Suprapubic skin (tissue), 4 donors: ENCODE measurements around the gene YEATS2. TPM values are rescaled to one million over a fixed set of nuclear protein-coding genes. Genes with fewer than 3 reads are reported as not detected.

ENCODE experiments used
- DNase-seq, 2 donors: peaks; one replicate each; pipeline ENCODE4 v3.0.0-alpha.2; 2019; ENCODE audit warnings: low spot score in 2 of 2
- H3K27ac ChIP-seq: fragments of 200-600 bp; sonication (generic); one replicate; pipeline ENCODE4 v1.5.1; 2019
- H3K27me3 ChIP-seq: fragments of 200-600 bp; sonication (generic); one replicate; pipeline ENCODE4 v1.5.1; 2019
- H3K36me3 ChIP-seq: fragments of 200-600 bp; sonication (generic); one replicate; pipeline ENCODE4 v1.5.1; 2019
- H3K4me1 ChIP-seq: fragments of 200-600 bp; sonication (generic); one replicate; pipeline ENCODE4 v1.5.1; 2019
- H3K4me3 ChIP-seq: fragments of 200-600 bp; sonication (generic); one replicate; pipeline ENCODE4 v1.5.1; 2019; ENCODE audit warnings: mild to moderate bottlenecking
- H3K9me3 ChIP-seq: fragments of 200-600 bp; sonication (generic); one replicate; pipeline ENCODE4 v1.5.1; 2019
- EP300 ChIP-seq: sonication (generic); formaldehyde crosslinking; IDR thresholded peaks from one replicate; pipeline ENCODE4 v1.6.1; 2017; ENCODE audit warnings: antibody characterized with exemption
- POLR2A ChIP-seq, 2 donors: fragments of 450-650 bp; IDR thresholded peaks; one replicate each; pipeline ENCODE4 v1.6.1; 2017; ENCODE audit warnings: antibody characterized with exemption in 2 of 2, mild to moderate bottlenecking in 2 of 2, moderate library complexity in 2 of 2
- POLR2AphosphoS5 ChIP-seq, 3 donors: sonication (generic); formaldehyde crosslinking; IDR thresholded peaks; one replicate each; pipeline ENCODE4 v1.6.1; 2017; ENCODE audit warnings: antibody characterized with exemption in 3 of 3
- WGBS: methylation state at CpG from one replicate; pipeline ENCODE4 v1.1.5; 2018; 5-methylcytosine and 5-hydroxymethylcytosine counted together
- total RNA-seq, 4 donors: library from RNA; depleted of rRNA; stranded (reverse); fragments of >200 nt; gene quantifications; one replicate each; pipeline ENCODE4 v1.1.0, GENCODE V29; 2016
- TF ChIP-seq, protein P1 (sequence below), 2 donors: fragments of 200-600 bp in 1 of 2; fragments of 450-650 bp in 1 of 2; sonication (generic) in 1 of 2; IDR thresholded peaks; one replicate each; pipeline ENCODE4 v1.5.1; 2016 to 2019; ENCODE audit warnings: antibody characterized with exemption in 2 of 2, mild to moderate bottlenecking in 1 of 2, moderate library complexity in 1 of 2

YEATS2 gene
- total RNA-seq, 4 donors from 2014 or later = 12.8 to 35.8 (median 19.7) TPM

DNA sequence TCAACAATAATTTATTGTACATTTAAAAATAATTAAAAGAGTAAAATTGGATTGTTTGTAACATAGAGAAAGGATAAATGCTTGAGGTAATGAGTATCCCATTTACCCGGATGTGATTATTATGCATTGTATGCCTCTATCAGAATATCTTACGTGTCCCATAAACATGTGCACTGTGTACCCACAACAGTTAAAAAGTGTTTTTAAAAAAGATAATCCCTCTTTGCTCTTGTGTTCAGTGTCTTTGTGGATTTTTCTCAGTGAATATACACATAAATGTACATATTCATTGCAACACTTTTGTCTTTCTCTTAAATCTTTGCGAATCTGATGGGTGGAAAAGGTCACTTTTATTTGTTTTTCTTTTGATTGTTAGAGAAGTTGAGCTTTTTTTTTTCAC, 20.4 kb downstream of the YEATS2 start:
- TF ChIP-seq POLR2AphosphoS5 (IDR thresholded peaks at IDR 0.05) = no peak
- TF ChIP-seq EP300 = no peak
- no peak for TF ChIP-seq POLR2A (IDR thresholded peaks at IDR 0.05)
- TF ChIP-seq, protein P1, sequence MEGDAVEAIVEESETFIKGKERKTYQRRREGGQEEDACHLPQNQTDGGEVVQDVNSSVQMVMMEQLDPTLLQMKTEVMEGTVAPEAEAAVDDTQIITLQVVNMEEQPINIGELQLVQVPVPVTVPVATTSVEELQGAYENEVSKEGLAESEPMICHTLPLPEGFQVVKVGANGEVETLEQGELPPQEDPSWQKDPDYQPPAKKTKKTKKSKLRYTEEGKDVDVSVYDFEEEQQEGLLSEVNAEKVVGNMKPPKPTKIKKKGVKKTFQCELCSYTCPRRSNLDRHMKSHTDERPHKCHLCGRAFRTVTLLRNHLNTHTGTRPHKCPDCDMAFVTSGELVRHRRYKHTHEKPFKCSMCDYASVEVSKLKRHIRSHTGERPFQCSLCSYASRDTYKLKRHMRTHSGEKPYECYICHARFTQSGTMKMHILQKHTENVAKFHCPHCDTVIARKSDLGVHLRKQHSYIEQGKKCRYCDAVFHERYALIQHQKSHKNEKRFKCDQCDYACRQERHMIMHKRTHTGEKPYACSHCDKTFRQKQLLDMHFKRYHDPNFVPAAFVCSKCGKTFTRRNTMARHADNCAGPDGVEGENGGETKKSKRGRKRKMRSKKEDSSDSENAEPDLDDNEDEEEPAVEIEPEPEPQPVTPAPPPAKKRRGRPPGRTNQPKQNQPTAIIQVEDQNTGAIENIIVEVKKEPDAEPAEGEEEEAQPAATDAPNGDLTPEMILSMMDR (IDR thresholded peaks at IDR 0.05) = no peak
- no peaks in the 10 kb centered on the region for H3K4me1 ChIP-seq
- no peak for DNase-seq
- WGBS = 90% methylated on average over 3 of the region's 3 CpGs
- no peak overlapping the region for H3K4me3 ChIP-seq
- H3K36me3 ChIP-seq = peaks cover 66% of the 10 kb centered on the region
- no peak overlapping the region for H3K27ac ChIP-seq
- no peaks in the 10 kb centered on the region for H3K27me3 ChIP-seq
- H3K9me3 ChIP-seq = no peaks in the 10 kb centered on the region

DNA sequence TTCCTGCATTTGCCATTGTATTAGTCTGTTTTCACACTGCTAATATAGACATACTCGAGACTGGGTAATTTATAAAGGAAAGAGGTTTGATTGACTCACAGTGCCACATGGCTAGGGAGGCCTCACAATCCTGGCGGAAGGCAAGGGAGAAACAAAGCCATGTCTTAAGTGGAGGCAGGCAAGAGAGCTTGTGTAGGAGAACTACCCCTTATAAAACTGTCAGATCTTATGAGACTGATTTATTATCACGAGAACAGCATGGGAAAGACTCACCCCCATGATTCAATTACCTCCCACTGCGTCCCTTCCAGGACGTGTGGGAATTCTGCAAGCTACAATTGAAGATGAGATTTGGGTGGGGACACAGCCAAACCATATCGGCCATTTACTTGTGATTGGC, 27.8 kb downstream of the YEATS2 start:
- Histone ChIP-seq H3K4me1 (no peaks in the 10 kb centered on the region), H3K36me3 (peaks cover 86% of the 10 kb centered on the region), H3K9me3 (no peaks in the 10 kb centered on the region), H3K27ac (no peak overlapping the region), H3K27me3 (no peaks in the 10 kb centered on the region), H3K4me3 (no peak overlapping the region)
- DNase-seq = no peak
- no peak for TF ChIP-seq POLR2A (IDR thresholded peaks at IDR 0.05)
- TF ChIP-seq EP300 = no peak
- TF ChIP-seq, protein P1 (IDR thresholded peaks at IDR 0.05) = no peak
- TF ChIP-seq POLR2AphosphoS5 (IDR thresholded peaks at IDR 0.05) = no peak
- WGBS = 73% methylated on average over 6 of the region's 6 CpGs

DNA sequence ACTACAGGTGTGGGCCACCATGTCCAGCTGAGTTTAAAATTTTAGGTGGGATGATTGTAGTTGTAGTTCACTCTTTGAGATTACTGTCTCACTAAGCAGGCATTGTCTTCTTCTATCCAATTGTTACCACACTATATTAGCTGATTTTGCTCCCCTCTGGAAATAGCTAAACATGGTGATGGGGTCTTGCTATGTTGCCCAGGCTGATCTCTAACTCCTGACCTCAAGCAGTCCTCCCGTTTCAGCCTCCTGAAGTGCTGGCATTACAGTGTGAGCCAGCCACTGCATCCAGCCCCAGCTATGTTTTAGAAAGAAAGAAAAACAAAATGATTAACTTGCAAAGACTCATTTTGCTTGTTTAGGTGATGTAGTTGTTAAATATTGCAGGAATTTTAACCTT, 30.6 kb downstream of the YEATS2 start:
- Histone ChIP-seq H3K36me3 (peaks cover 80% of the 10 kb centered on the region), H3K27ac (no peak overlapping the region), H3K4me1 (no peaks in the 10 kb centered on the region), H3K4me3 (no peak overlapping the region), H3K27me3 (no peaks in the 10 kb centered on the region), H3K9me3 (no peaks in the 10 kb centered on the region)
- 87% methylated on average over 1 of the region's 1 CpG for WGBS
- DNase-seq = no peak
- TF ChIP-seq POLR2AphosphoS5 (IDR thresholded peaks at IDR 0.05) (no peak), POLR2A (IDR thresholded peaks at IDR 0.05) (no peak), EP300 (no peak)
- TF ChIP-seq, protein P1 (IDR thresholded peaks at IDR 0.05) = no peak

DNA sequence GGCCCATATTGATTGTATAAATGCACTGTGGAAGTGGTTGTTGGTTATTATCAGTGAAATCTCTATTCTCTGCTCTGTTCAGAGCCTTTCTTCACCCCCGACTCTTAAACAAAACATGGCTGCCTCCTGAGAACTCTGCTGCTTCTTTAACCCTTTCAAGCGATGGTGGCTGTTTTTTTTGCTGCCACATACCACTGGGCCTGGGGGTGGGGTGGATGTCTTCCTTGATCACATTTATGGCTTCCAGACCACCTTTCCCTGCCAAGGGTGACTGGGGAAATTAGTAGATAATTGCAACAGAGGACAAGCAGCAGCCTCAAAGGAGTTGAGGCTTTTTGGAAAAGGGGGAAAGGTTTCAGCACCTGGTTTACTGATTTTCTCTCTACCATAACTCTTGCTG, 32.8 kb downstream of the YEATS2 start:
- Histone ChIP-seq H3K27me3 (no peaks in the 10 kb centered on the region), H3K27ac (no peak overlapping the region), H3K9me3 (no peaks in the 10 kb centered on the region), H3K4me3 (no peak overlapping the region), H3K36me3 (peaks cover 70% of the 10 kb centered on the region), H3K4me1 (no peaks in the 10 kb centered on the region)
- TF ChIP-seq EP300 = no peak
- TF ChIP-seq POLR2AphosphoS5 (IDR thresholded peaks at IDR 0.05) = no peak
- no peak for TF ChIP-seq POLR2A (IDR thresholded peaks at IDR 0.05)
- TF ChIP-seq, protein P1 (IDR thresholded peaks at IDR 0.05) = no peak
- no peak for DNase-seq
- WGBS = 92% methylated on average over 2 of the region's 2 CpGs

DNA sequence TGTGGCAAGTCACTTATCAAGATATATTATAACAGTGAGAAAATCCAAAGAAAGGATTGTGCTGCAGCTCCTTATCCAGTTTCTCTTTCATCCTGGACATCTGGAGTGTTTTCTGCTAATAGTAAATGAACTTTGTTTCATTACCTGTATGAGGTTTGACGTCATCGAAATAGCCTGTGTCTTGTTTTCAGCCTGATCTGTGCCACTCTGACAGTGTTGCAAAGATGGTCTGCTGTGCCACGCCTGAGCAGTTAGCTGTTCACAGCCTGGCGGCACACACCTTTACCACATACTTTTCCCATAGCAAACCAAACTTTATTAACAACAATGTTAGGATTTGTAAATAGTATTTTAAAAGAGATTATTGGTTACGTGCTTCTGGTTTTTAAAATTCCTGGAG, 34.0 kb downstream of the YEATS2 start:
- Histone ChIP-seq H3K36me3 (peaks cover 71% of the 10 kb centered on the region), H3K27ac (no peak overlapping the region), H3K4me1 (no peaks in the 10 kb centered on the region), H3K9me3 (no peaks in the 10 kb centered on the region), H3K27me3 (no peaks in the 10 kb centered on the region), H3K4me3 (no peak overlapping the region)
- TF ChIP-seq POLR2AphosphoS5 (IDR thresholded peaks at IDR 0.05) = no peak
- no peak for TF ChIP-seq POLR2A (IDR thresholded peaks at IDR 0.05)
- no peak for TF ChIP-seq EP300
- TF ChIP-seq, protein P1 (IDR thresholded peaks at IDR 0.05) = no peak
- DNase-seq = no peak
- WGBS = 85% methylated on average over 5 of the region's 5 CpGs
